Thyroid gland (tissue), 4 donors: ENCODE results near the gene TBCD.

Experiments
- POLR2A ChIP-seq, 2 donors: fragments of 450-650 bp; IDR thresholded peaks; one replicate each; pipeline ENCODE4 v1.6.1; 2017; ENCODE audit warnings: antibody characterized with exemption in 2 of 2, mild to moderate bottlenecking in 2 of 2, moderate library complexity in 1 of 2
- TF ChIP-seq, protein P1 (sequence below), 6 experiments: fragments of 200-600 bp in 3 of 6; fragments of 450-650 bp in 3 of 6; sonication (generic) in 3 of 6; IDR thresholded peaks; one replicate each; pipeline ENCODE4 v1.5.1; 2016 to 2019; ENCODE audit warnings: antibody characterized with exemption in 6 of 6, mild to moderate bottlenecking in 2 of 6, inconsistent platforms in 1 of 6, moderate library complexity in 1 of 6

DNA sequence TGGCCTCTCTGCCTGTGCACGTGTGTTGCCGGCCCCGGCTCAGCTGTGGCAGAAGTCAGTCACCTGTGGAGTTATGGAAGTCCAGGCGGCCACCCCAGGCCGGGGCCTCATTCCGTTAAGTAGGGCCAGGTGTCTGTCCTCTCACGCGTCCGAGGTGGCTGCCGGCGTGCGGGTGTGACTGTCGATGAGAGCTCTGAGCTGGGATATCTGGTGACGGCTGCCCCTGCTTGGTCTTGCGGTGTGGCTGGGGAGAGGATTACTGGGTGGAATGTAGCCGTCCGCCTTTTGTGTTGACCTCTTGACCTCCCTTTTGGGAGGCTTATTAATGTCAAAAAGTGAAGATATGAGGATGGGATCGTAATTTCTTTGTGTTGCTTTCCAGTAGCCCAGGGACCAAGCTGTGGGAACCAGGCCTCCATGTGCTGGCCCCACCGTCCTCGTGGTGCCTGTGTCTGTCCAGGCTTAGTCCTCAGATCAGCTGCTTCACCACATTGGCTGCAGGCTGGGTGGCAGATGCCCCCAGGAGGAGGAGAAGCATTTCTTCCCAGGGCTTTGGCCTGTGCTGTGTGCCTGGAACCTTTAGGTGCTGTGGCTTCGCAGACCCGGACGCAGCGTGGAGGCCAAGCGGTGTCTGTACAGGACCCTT, 111.0 kb downstream of the TBCD start:
- TF ChIP-seq, protein P1, sequence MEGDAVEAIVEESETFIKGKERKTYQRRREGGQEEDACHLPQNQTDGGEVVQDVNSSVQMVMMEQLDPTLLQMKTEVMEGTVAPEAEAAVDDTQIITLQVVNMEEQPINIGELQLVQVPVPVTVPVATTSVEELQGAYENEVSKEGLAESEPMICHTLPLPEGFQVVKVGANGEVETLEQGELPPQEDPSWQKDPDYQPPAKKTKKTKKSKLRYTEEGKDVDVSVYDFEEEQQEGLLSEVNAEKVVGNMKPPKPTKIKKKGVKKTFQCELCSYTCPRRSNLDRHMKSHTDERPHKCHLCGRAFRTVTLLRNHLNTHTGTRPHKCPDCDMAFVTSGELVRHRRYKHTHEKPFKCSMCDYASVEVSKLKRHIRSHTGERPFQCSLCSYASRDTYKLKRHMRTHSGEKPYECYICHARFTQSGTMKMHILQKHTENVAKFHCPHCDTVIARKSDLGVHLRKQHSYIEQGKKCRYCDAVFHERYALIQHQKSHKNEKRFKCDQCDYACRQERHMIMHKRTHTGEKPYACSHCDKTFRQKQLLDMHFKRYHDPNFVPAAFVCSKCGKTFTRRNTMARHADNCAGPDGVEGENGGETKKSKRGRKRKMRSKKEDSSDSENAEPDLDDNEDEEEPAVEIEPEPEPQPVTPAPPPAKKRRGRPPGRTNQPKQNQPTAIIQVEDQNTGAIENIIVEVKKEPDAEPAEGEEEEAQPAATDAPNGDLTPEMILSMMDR (IDR thresholded peaks at IDR 0.05): no peak
- no peak for TF ChIP-seq POLR2A (IDR thresholded peaks at IDR 0.05)
